ENCODE data around the gene IDE.
A peak's percentile ranks its signal among the peaks of the same experiment; 100 is the strongest.

Gene IDE

DNA sequence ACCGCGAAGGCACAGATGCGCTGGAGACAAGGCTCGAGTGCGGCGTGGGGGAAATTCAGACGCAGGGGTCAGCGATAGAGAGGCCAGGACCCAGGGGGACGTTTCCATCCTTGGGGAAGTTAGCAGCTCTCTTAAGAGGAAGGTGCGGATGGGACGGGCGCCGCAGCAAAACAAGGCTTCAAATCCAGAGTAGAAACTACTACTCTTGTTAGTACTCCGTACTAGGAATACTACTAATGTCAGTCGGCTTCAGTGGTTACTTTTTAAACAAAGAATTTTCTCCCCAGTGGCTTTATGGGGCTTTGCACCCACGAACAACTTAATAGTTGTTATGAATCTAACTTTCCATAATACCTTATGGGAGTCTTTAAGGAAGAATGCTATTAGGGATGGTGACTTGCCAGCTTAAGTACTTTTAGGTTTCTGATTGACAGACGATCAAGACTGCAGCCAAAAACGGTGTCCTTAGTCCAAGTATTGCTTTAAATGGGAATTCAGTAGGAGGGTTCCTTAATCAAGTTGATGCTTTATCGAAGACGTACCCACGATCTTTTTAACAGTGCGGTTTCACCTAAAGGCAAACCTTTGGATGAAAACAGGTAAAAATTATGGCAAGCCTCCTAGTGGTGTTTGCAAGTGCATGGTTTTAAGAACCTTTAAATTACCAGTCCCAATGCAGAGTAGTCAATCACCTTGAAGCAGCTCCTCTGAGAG is 812 bp upstream of the IDE start:
- no peak for TF ChIP-seq EZH2phosphoT487 (conservative IDR thresholded peaks at IDR 0.05; ENCODE audit: low read length)
- TF ChIP-seq, protein P1, sequence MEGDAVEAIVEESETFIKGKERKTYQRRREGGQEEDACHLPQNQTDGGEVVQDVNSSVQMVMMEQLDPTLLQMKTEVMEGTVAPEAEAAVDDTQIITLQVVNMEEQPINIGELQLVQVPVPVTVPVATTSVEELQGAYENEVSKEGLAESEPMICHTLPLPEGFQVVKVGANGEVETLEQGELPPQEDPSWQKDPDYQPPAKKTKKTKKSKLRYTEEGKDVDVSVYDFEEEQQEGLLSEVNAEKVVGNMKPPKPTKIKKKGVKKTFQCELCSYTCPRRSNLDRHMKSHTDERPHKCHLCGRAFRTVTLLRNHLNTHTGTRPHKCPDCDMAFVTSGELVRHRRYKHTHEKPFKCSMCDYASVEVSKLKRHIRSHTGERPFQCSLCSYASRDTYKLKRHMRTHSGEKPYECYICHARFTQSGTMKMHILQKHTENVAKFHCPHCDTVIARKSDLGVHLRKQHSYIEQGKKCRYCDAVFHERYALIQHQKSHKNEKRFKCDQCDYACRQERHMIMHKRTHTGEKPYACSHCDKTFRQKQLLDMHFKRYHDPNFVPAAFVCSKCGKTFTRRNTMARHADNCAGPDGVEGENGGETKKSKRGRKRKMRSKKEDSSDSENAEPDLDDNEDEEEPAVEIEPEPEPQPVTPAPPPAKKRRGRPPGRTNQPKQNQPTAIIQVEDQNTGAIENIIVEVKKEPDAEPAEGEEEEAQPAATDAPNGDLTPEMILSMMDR (IDR thresholded peaks at IDR 0.05; ENCODE audit: insufficient read depth, low read length, poor library complexity, severe bottlenecking): no peak
- Histone ChIP-seq H3K9me2 (replicated peaks; ENCODE audit: insufficient read depth, low read length) (no peaks in the 10 kb centered on the region), H3K36me3 (ENCODE audit: low read length) (no peaks in the 10 kb centered on the region), H3K4me3 (ENCODE audit: insufficient read depth, low read length, poor library complexity, severe bottlenecking) (peak overlapping the region; percentile 80), H3K79me2 (ENCODE audit: insufficient read depth, low read length) (peaks cover 37% of the 10 kb centered on the region), H3K27me3 (ENCODE audit: low read length) (no peaks in the 10 kb centered on the region), H3F3A (ENCODE audit: insufficient read depth) (no peaks in the 10 kb centered on the region; the same call in 1 of the 2 replicates), H3K9ac (ENCODE audit: low read length) (peak overlapping the region; percentile 89), H3K4me2 (ENCODE audit: low read depth, low read length, poor library complexity, severe bottlenecking) (peak overlapping the region; percentile 76), H2AFZ (ENCODE audit: low read depth, low read length, severe bottlenecking) (peak overlapping the region; percentile 94), H3K9me3 (ENCODE audit: insufficient read depth, low read length) (no peaks in the 10 kb centered on the region), H3K27ac (ENCODE audit: low read depth, low read length) (0 out of 2 replicates have a peak overlapping the region, but pooled peaks have one; percentile 79), H4K20me1 (ENCODE audit: low read depth, low read length) (no peaks in the 10 kb centered on the region)

DNA sequence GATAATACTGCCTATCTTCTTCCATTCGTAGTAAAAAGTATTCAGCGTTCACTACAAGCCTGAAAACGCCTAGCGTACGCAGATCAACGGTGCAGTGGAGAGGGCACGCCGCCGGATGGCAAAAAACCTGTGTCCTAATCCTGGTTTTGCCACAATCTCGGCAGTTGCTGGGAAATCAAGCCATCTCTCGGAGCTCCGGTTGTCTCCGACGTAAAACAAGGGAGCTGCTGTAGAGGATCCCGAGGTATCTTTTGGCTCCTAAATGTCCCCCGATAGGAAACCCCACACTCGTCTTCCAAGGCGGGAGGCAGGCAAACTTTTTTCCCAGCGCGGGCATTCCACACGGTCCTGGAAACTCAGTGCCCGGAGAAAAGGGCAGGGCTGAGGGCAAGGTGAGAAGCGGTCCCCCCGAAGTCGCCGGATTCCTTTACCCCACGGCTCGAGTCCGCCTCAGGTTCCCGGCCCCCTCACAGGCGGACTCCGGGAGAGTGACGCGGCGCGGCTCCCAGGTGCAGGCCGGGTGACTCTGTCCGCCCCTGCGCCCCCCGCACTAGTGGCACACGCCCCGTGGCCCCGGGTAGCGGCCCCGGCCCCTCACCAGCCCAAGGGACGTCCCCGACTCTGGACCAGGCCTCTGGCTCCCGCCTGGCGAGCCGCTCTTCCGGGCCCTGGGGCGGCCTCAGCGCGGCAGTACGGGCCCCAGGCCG is 649 bp downstream of the IDE start:
- Histone ChIP-seq H3K27ac (ENCODE audit: low read depth, low read length) (peak overlapping the region; percentile 79), H4K20me1 (ENCODE audit: low read depth, low read length) (no peaks in the 10 kb centered on the region), H3K9me2 (replicated peaks; ENCODE audit: insufficient read depth, low read length) (no peaks in the 10 kb centered on the region), H3K4me2 (ENCODE audit: low read depth, low read length, poor library complexity, severe bottlenecking) (peak overlapping the region; percentile 76), H3K4me3 (ENCODE audit: insufficient read depth, low read length, poor library complexity, severe bottlenecking) (peak overlapping the region; percentile 80), H3K27me3 (ENCODE audit: low read length) (no peaks in the 10 kb centered on the region), H3K36me3 (ENCODE audit: low read length) (no peaks in the 10 kb centered on the region), H3K79me2 (ENCODE audit: insufficient read depth, low read length) (peaks cover 49% of the 10 kb centered on the region), H3K9me3 (ENCODE audit: insufficient read depth, low read length) (no peaks in the 10 kb centered on the region), H3F3A (ENCODE audit: insufficient read depth) (no peaks in the 10 kb centered on the region; the same call in 1 of the 2 replicates), H2AFZ (ENCODE audit: low read depth, low read length, severe bottlenecking) (peak overlapping the region; percentile 94), H3K9ac (ENCODE audit: low read length) (peak overlapping the region; percentile 89)
- TF ChIP-seq, protein P1 (IDR thresholded peaks at IDR 0.05; ENCODE audit: insufficient read depth, low read length, poor library complexity, severe bottlenecking): no peak
- TF ChIP-seq EZH2phosphoT487 (conservative IDR thresholded peaks at IDR 0.05; ENCODE audit: low read length): no peak

DNA sequence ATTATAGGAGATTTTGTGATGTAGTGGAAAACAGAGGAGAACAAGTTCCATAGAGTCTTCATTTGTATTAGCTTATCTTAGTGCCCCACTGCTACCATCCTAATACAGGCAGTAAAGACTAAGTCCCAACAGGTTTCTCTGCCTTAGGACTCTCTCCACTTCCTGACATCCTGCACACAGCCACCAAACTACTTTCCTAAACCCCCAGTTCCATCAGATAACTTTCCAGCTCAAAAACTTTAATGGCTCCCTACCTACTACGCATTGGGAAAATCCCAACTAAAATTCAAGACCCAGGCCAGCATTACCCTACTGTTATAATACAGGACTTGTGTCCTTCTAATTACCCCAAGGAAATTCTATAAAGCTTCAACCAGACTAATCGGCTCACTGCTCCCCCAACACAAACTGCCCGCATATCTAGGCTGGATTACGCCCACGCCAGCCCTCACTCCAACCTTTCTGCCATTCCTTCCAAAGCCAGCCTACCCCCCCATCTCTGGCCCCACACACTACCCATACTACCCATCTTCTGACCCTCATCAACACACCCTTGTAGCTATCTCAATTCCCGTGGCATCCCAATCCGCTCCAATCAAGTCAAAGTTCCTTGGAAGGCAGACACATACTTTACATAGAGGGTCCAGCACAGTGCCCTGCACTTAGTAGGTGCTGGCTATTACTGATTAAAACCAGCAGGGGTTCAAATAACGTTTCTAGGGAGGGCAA is 1.4 kb downstream of the IDE start:
- H4K20me1 ChIP-seq (ENCODE audit: low read depth, low read length): no peaks in the 10 kb centered on the region
- H3K9me3 ChIP-seq (ENCODE audit: insufficient read depth, low read length): no peaks in the 10 kb centered on the region
- peak overlapping the region; percentile 80 for H3K4me3 ChIP-seq (ENCODE audit: insufficient read depth, low read length, poor library complexity, severe bottlenecking)
- H3K79me2 ChIP-seq (ENCODE audit: insufficient read depth, low read length): peaks cover 56% of the 10 kb centered on the region
- H3K36me3 ChIP-seq (ENCODE audit: low read length): no peaks in the 10 kb centered on the region
- no peak for TF ChIP-seq EZH2phosphoT487 (conservative IDR thresholded peaks at IDR 0.05; ENCODE audit: low read length)
- TF ChIP-seq, protein P1 (IDR thresholded peaks at IDR 0.05; ENCODE audit: insufficient read depth, low read length, poor library complexity, severe bottlenecking): no peak
- peak overlapping the region; percentile 94 for H2AFZ ChIP-seq (ENCODE audit: low read depth, low read length, severe bottlenecking)
- no peaks in the 10 kb centered on the region for H3K9me2 ChIP-seq (replicated peaks; ENCODE audit: insufficient read depth, low read length)
- H3K27ac ChIP-seq (ENCODE audit: low read depth, low read length): no peak overlapping the region
- no peaks in the 10 kb centered on the region for H3K27me3 ChIP-seq (ENCODE audit: low read length)
- H3K9ac ChIP-seq (ENCODE audit: low read length): peak overlapping the region; percentile 89
- peaks cover 3% of the 10 kb centered on the region; the same call in 1 of the 2 replicates for H3F3A ChIP-seq (ENCODE audit: insufficient read depth)
- peak overlapping the region; percentile 76 for H3K4me2 ChIP-seq (ENCODE audit: low read depth, low read length, poor library complexity, severe bottlenecking)
